K562 (cell line): ENCODE data around the gene INTS13. TPM values are rescaled to one million over a fixed set of nuclear protein-coding genes. Genes with fewer than 3 reads are reported as not detected.

Source experiments
- CHD2 ChIP-seq: IDR thresholded peaks from 2 replicates; pipeline ENCODE4 v1.6.1; 2011; ENCODE audit warnings: low read depth, low read length
- CTBP1 ChIP-seq: fragments of 450-650 bp; IDR thresholded peaks from 2 replicates; pipeline ENCODE4 v1.6.1; 2016; ENCODE audit warnings: borderline replicate concordance
- DLX4 ChIP-seq: fragments of 250-450 bp; sonication (Bioruptor Pico); IDR thresholded peaks from 2 replicates; pipeline ENCODE4 v1.6.1; 2021; ENCODE audit warnings: mild to moderate bottlenecking
- HEY1 ChIP-seq: fragments of 250-450 bp; sonication (Bioruptor Pico); IDR thresholded peaks from 2 replicates; pipeline ENCODE4 v1.5.0; 2020; ENCODE audit warnings: mild to moderate bottlenecking, moderate library complexity, borderline replicate concordance
- HMGN3 ChIP-seq: IDR thresholded peaks from 2 replicates; pipeline ENCODE4 v1.6.1; 2011; ENCODE audit warnings: borderline replicate concordance, low read depth, mild to moderate bottlenecking, mixed read lengths, low read length; ENCODE audit not compliant: insufficient read length; ENCODE audit errors: extremely low read depth
- KLF13 ChIP-seq: fragments of 450-650 bp; IDR thresholded peaks from 2 replicates; pipeline ENCODE4 v1.6.1; 2016; ENCODE audit warnings: missing genetic modification characterization, low read depth, mild to moderate bottlenecking, missing compliant biosample characterization, moderate library complexity, borderline replicate concordance
- MLLT1 ChIP-seq, 2 experiments: fragments of 450-650 bp; IDR thresholded peaks; 2 replicates each; pipeline ENCODE4 v1.6.1; 2016
- MTA2 ChIP-seq: fragments of 450-650 bp; IDR thresholded peaks from 2 replicates; pipeline ENCODE4 v1.6.1; 2016; ENCODE audit warnings: low read depth
- RBBP5 ChIP-seq: fragments of 200-600 bp; sonication (generic); IDR thresholded peaks from 2 replicates; pipeline ENCODE4 v1.6.1; 2012; ENCODE audit warnings: borderline replicate concordance, mild to moderate bottlenecking, low read length, control low read depth, inconsistent platforms; ENCODE audit not compliant: insufficient read depth, poor library complexity, severe bottlenecking
- RBFOX2 ChIP-seq: fragments of 200-400 bp; formaldehyde crosslinking; IDR thresholded peaks from 2 replicates; pipeline ENCODE4 v1.6.1; 2017; ENCODE audit warnings: low read depth, mild to moderate bottlenecking, low read length, moderate library complexity
- RBM34 ChIP-seq: fragments of 200-400 bp; formaldehyde crosslinking; IDR thresholded peaks from 2 replicates; pipeline ENCODE4 v1.6.1; 2018; ENCODE audit warnings: low read length, borderline replicate concordance; ENCODE audit not compliant: insufficient read depth
- SLC30A9 ChIP-seq: fragments of 250-450 bp; sonication (Bioruptor Pico); IDR thresholded peaks from 2 replicates; pipeline ENCODE4 v1.8.0; 2022; ENCODE audit warnings: mild to moderate bottlenecking, moderate library complexity
- SMAD1 ChIP-seq: fragments of 150-350 bp; IDR thresholded peaks from 2 replicates; pipeline ENCODE4 v1.6.1; 2014; ENCODE audit warnings: low read length, low read depth; ENCODE audit not compliant: partially characterized antibody
- SMAD2 ChIP-seq: fragments of 150-350 bp; IDR thresholded peaks from 2 replicates; pipeline ENCODE4 v1.6.1; 2014; ENCODE audit warnings: low read depth, mild to moderate bottlenecking, low read length
- TEAD2 ChIP-seq: fragments of 450-650 bp; IDR thresholded peaks from 2 replicates; pipeline ENCODE4 v1.6.1; 2016; ENCODE audit warnings: missing genetic modification characterization, control low read depth, missing compliant biosample characterization
- ZBTB43 ChIP-seq: sonication (generic); formaldehyde crosslinking; IDR thresholded peaks from 2 replicates; pipeline ENCODE4 v1.8.0; 2023; ENCODE audit warnings: mild to moderate bottlenecking, missing genetic modification reagents
- ZNF24 ChIP-seq: fragments of 450-650 bp; IDR thresholded peaks from 2 replicates; pipeline ENCODE4 v1.6.1; 2016
- polyA plus RNA-seq, 8 experiments: library from polyadenylated mRNA; depleted of rRNA in 4 of 8; stranded (reverse) in 5 of 8; unstranded in 3 of 8; fragments of >200 nt; fragmentation: Nextera tagmentation in 2 of 8; fragmentation: Illumina TruSeq in 1 of 8; extraction: Ambion mirVana in 2 of 8; extraction: Trizol in 1 of 8; gene quantifications; 2 replicates each; pipeline versions ENCODE4 v1.2.1 to v1.2.3, GENCODE V29; 2011 to 2014; ENCODE audit warnings: inconsistent platforms in 1 of 8, missing spikeins in 1 of 8
- total RNA-seq, 7 experiments: library from RNA; depleted of rRNA in 6 of 7; stranded (reverse); fragments of >200 nt in 6 of 7; fragmentation: Illumina TruSeq in 2 of 7; extraction: Trizol in 2 of 7; gene quantifications; 2 replicates each; pipeline versions ENCODE4 v1.2.1 to v1.2.3, GENCODE V29; 2011 to 2021; ENCODE audit warnings: low replicate concordance in 1 of 7

INTS13 gene
- total and polyA plus RNA-seq, 9 of the 15 experiments (the other 6 are each of a cell fraction or from before 2014, with no cell fraction given): 48.3 to 91.8 (median 78.1) TPM

- TF ChIP-seq RBM34 (no peak), SMAD2 (no peak), SLC30A9 (CRISPR knock-in tag) (no peak), MTA2 (no peak), MLLT1 (IDR thresholded peaks at IDR 0.05) (peak; percentile 19 to 55; a peak in 1 of 4 replicates), RBFOX2 (peak; percentile 98), SMAD1 (peak; percentile 56), ZBTB43 (no peak; the same call in 1 of the 2 replicates), KLF13 (tag) (peak; percentile 23; the same call in 1 of the 2 replicates), CHD2 (peak; percentile 97), HMGN3 (peak; percentile 76), RBBP5 (peak; percentile 17), DLX4 (CRISPR knock-in tag) (no peak), HEY1 (CRISPR knock-in tag) (no peak), CTBP1 (peak; percentile 57), TEAD2 (tag) (no peak), ZNF24 (no peak)
Observed at GRCh38 chr12:26937863-26938700, at the start of gene INTS13, which contains the start of gene FGFR1OP2 (continued).
